GM23338 (cell line): ENCODE data around the gene RCBTB1. TPM values are rescaled to one million over a fixed set of nuclear protein-coding genes. Genes with fewer than 3 reads are reported as not detected.
A peak's percentile ranks its signal among the peaks of the same experiment; 100 is the strongest.

Source experiments
- ATAC-seq: fragments of 200-7000 bp; cut with Tn5 transposase; 3 replicates; pipeline ENCODE4 v1.9.1; 2020
- DNase-seq: peaks from one replicate; pipeline ENCODE4 v3.0.0-alpha.2; 2015; ENCODE audit warnings: low spot score
- H2AFZ ChIP-seq: fragments of 200-600 bp; sonication (generic); 2 replicates; pipeline ENCODE4 v1.8.0; 2016; ENCODE audit warnings: antibody characterized with exemption, mild to moderate bottlenecking, moderate library complexity
- H3F3A ChIP-seq: fragments of 200-600 bp; sonication (generic); replicated peaks from 2 replicates; pipeline ENCODE4 v1.8.0; 2017; ENCODE audit warnings: antibody characterized with exemption, mixed run types, low read depth
- H3K27ac ChIP-seq: fragments of 200-600 bp; sonication (generic); 2 replicates; pipeline ENCODE4 v1.6.1; 2016; ENCODE audit warnings: low read depth
- H3K27me3 ChIP-seq: fragments of 200-600 bp; sonication (generic); 2 replicates; pipeline ENCODE4 v1.8.0; 2016; ENCODE audit warnings: mild to moderate bottlenecking, mixed run types, moderate library complexity; ENCODE audit not compliant: insufficient read depth
- H3K36me3 ChIP-seq: fragments of 200-600 bp; sonication (generic); 2 replicates; pipeline ENCODE4 v1.8.0; 2016; ENCODE audit warnings: mild to moderate bottlenecking; ENCODE audit not compliant: insufficient read depth
- H3K4me1 ChIP-seq: fragments of 200-600 bp; sonication (generic); 2 replicates; pipeline ENCODE4 v1.8.0; 2016; ENCODE audit warnings: mild to moderate bottlenecking, moderate library complexity; ENCODE audit not compliant: insufficient read depth
- H3K4me2 ChIP-seq: fragments of 200-600 bp; sonication (generic); 2 replicates; pipeline ENCODE4 v1.7.1; 2017; ENCODE audit warnings: mixed run types
- H3K4me3 ChIP-seq: fragments of 200-600 bp; sonication (generic); 2 replicates; pipeline ENCODE4 v1.6.1; 2016; ENCODE audit warnings: mixed run types
- H3K79me2 ChIP-seq: fragments of 200-600 bp; sonication (generic); replicated peaks from 2 replicates; pipeline ENCODE4 v1.8.0; 2017; ENCODE audit warnings: mild to moderate bottlenecking; ENCODE audit not compliant: insufficient read depth
- H3K9me2 ChIP-seq: fragments of 200-600 bp; sonication (generic); 2 replicates; pipeline ENCODE4 v1.8.0; 2017; ENCODE audit not compliant: insufficient read depth
- H4K20me1 ChIP-seq: fragments of 200-600 bp; sonication (generic); replicated peaks from 2 replicates; pipeline ENCODE4 v1.8.0; 2017; ENCODE audit warnings: mild to moderate bottlenecking; ENCODE audit not compliant: insufficient read depth
- H3K27ac Mint-ChIP-seq: 2 replicates; pipeline ENCODE4 v1.8.0; 2020; ENCODE audit warnings: inconsistent platforms, mild to moderate bottlenecking, moderate library complexity, mixed read lengths
- H3K27me3 Mint-ChIP-seq: 3 replicates; pipeline ENCODE4 v1.8.0; 2022; ENCODE audit warnings: low read depth, mild to moderate bottlenecking, moderate library complexity, mixed read lengths, inconsistent platforms; ENCODE audit not compliant: insufficient read depth, poor library complexity
- H3K36me3 Mint-ChIP-seq: 3 replicates; pipeline ENCODE4 v1.8.0; 2021; ENCODE audit warnings: low read depth, mild to moderate bottlenecking, inconsistent platforms, moderate library complexity, mixed read lengths
- H3K4me1 Mint-ChIP-seq: 3 replicates; pipeline ENCODE4 v1.8.0; 2020; ENCODE audit warnings: mild to moderate bottlenecking, inconsistent platforms, mixed read lengths
- H3K4me3 Mint-ChIP-seq: 3 replicates; pipeline ENCODE4 v1.8.0; 2021; ENCODE audit warnings: moderate library complexity, mild to moderate bottlenecking, inconsistent platforms, mixed read lengths
- H3K9me3 Mint-ChIP-seq: 3 replicates; pipeline ENCODE4 v1.8.0; 2020; ENCODE audit warnings: moderate library complexity, mild to moderate bottlenecking, inconsistent platforms, mixed read lengths
- CREB1 ChIP-seq: fragments of 250-450 bp; sonication (Bioruptor Pico); IDR thresholded peaks from 2 replicates; pipeline ENCODE4 v1.5.0; 2020; ENCODE audit warnings: low read depth, mild to moderate bottlenecking, moderate library complexity
- CTCF ChIP-seq, 2 experiments: fragments of 200-600 bp in 1 of 2; sonication (generic) in 1 of 2; conservative IDR thresholded peaks; 2 replicates each; pipeline versions ENCODE4 v1.5.1 to v1.6.1; 2016 to 2017; ENCODE audit warnings: antibody characterized with exemption in 2 of 2, low read depth in 2 of 2, mild to moderate bottlenecking in 2 of 2, moderate library complexity in 1 of 2
- EZH2 ChIP-seq: fragments of 200-600 bp; sonication (generic); IDR thresholded peaks from one replicate; pipeline ENCODE4 v1.8.0; 2017; ENCODE audit warnings: antibody characterized with exemption, mild to moderate bottlenecking, low read depth; ENCODE audit not compliant: unreplicated experiment
- EZH2phosphoT487 ChIP-seq: fragments of 200-600 bp; sonication (generic); IDR thresholded peaks from one replicate; pipeline ENCODE4 v1.8.1; 2018; ENCODE audit warnings: antibody characterized with exemption; ENCODE audit not compliant: unreplicated experiment
- JUNB ChIP-seq: IDR thresholded peaks from one replicate; pipeline ENCODE4 v1.6.1; 2016; ENCODE audit warnings: antibody characterized with exemption; ENCODE audit not compliant: unreplicated experiment
- NANOG ChIP-seq: IDR thresholded peaks from 2 replicates; pipeline ENCODE4 v1.6.1; 2016; ENCODE audit warnings: antibody characterized with exemption, borderline replicate concordance
- POLR2AphosphoS5 ChIP-seq: IDR thresholded peaks from 2 replicates; pipeline ENCODE4 v1.6.1; 2016; ENCODE audit warnings: antibody characterized with exemption, low read depth
- REST ChIP-seq: IDR thresholded peaks from one replicate; pipeline ENCODE4 v1.6.1; 2018; ENCODE audit warnings: antibody characterized with exemption; ENCODE audit not compliant: unreplicated experiment
- STAT1 ChIP-seq: IDR thresholded peaks from one replicate; pipeline ENCODE4 v1.6.1; 2016; ENCODE audit warnings: antibody characterized with exemption; ENCODE audit not compliant: unreplicated experiment
- ZNF114 ChIP-seq: fragments of 250-450 bp; sonication (Bioruptor Pico); IDR thresholded peaks from 2 replicates; pipeline ENCODE4 v1.5.0; 2020; ENCODE audit warnings: mild to moderate bottlenecking, moderate library complexity
- ZNF331 ChIP-seq: fragments of 250-450 bp; sonication (Bioruptor Pico); IDR thresholded peaks from 2 replicates; pipeline ENCODE4 v1.5.0; 2020; ENCODE audit warnings: low read depth, mild to moderate bottlenecking, moderate library complexity
- polyA plus RNA-seq: library from polyadenylated mRNA; unstranded; fragments of >200 nt; fragmentation: Nextera tagmentation; extraction: Ambion mirVana; gene quantifications from 2 replicates; pipeline ENCODE4 v1.2.1, GENCODE V29; 2016
- total RNA-seq: library from RNA; depleted of rRNA; stranded (reverse); fragments of >200 nt; shearing (Covaris generic); gene quantifications from 2 replicates; pipeline ENCODE4 v1.2.3, GENCODE V29; 2014

The RCBTB1 gene
- total and polyA plus RNA-seq, 2 experiments from 2014 or later = 10.8 to 33.5 TPM

GRCh38 chr13:49528161-49528560 lies 57.2 kb downstream of the RCBTB1 start (continued):
- TF ChIP-seq ZNF331 (CRISPR knock-in tag) = no peak

GRCh38 chr13:49527123-49527522 lies 58.2 kb downstream of the RCBTB1 start:
- Mint-ChIP-seq H3K36me3 (peaks cover 3% of the 10 kb centered on the region; the same call in 1 of the 3 replicates), H3K4me3 (no peak overlapping the region), H3K27ac (no peak overlapping the region), H3K27me3 (peaks cover 1% of the 10 kb centered on the region), H3K4me1 (no peaks in the 10 kb centered on the region), H3K9me3 (no peaks in the 10 kb centered on the region)
- ATAC-seq (no peak), DNase-seq (no peak)
- Histone ChIP-seq H3K4me1 (no peaks in the 10 kb centered on the region), H3K27ac (no peak overlapping the region), H2AFZ (no peak overlapping the region), H3K4me2 (no peak overlapping the region), H3K79me2 (no peaks in the 10 kb centered on the region), H3K27me3 (no peaks in the 10 kb centered on the region), H3K36me3 (no peaks in the 10 kb centered on the region), H3F3A (no peaks in the 10 kb centered on the region), H4K20me1 (no peaks in the 10 kb centered on the region), H3K4me3 (no peak overlapping the region), H3K9me2 (no peaks in the 10 kb centered on the region)
- TF ChIP-seq CTCF (conservative IDR thresholded peaks at IDR 0.05; ENCODE audit: low read depth in 2 of 2) (peak in 1 of 2 experiments; percentile 18; a peak in 2 of 4 replicates), POLR2AphosphoS5 (no peak), JUNB (no peak)

GRCh38 chr13:49524740-49525501 lies 60.4 kb downstream of the RCBTB1 start:
- no peaks in the 10 kb centered on the region; the same call in 1 of the 2 replicates for H4K20me1 ChIP-seq
- Mint-ChIP-seq H3K27ac (no peak overlapping the region), H3K4me1 (no peaks in the 10 kb centered on the region), H3K9me3 (no peaks in the 10 kb centered on the region), H3K27me3 (peaks cover 1% of the 10 kb centered on the region), H3K4me3 (no peak overlapping the region), H3K36me3 (no peaks in the 10 kb centered on the region)
- DNase-seq (no peak), ATAC-seq (no peak)
- no peaks in the 10 kb centered on the region for H3F3A ChIP-seq
- no peaks in the 10 kb centered on the region for H3K4me1 ChIP-seq
- no peak for TF ChIP-seq ZNF114 (CRISPR knock-in tag)
- no peak for TF ChIP-seq STAT1
- no peak for TF ChIP-seq CREB1 (CRISPR knock-in tag)
- no peak for TF ChIP-seq POLR2AphosphoS5
- no peak for TF ChIP-seq NANOG
- TF ChIP-seq ZNF331 (CRISPR knock-in tag) = no peak
- TF ChIP-seq REST = no peak
- no peak for TF ChIP-seq CTCF (conservative IDR thresholded peaks at IDR 0.05; ENCODE audit: low read depth in 2 of 2)
- TF ChIP-seq JUNB = no peak
- no peak for TF ChIP-seq EZH2
- TF ChIP-seq EZH2phosphoT487 = no peak
- no peak overlapping the region for H2AFZ ChIP-seq
- H3K4me3 ChIP-seq = no peak overlapping the region
- H3K36me3 ChIP-seq = no peaks in the 10 kb centered on the region
- no peak overlapping the region for H3K4me2 ChIP-seq
- H3K9me2 ChIP-seq = no peaks in the 10 kb centered on the region
- no peaks in the 10 kb centered on the region for H3K27me3 ChIP-seq
- no peak overlapping the region for H3K27ac ChIP-seq
- H3K79me2 ChIP-seq = no peaks in the 10 kb centered on the region
